Colonic mucosa (tissue), 4 donors: ENCODE measurements around the gene PSENEN. TPM values are rescaled to one million over a fixed set of nuclear protein-coding genes. Genes with fewer than 3 reads are reported as not detected.
"Not testable (repeated sequence)": the region's sequence is repeated elsewhere in the genome, so short reads cannot be mapped to it uniquely, and the experiment has no call there.

Experiments used
- DNase-seq: peaks from one replicate; pipeline ENCODE4 v3.0.0-alpha.2; 2020
- H3K27ac ChIP-seq: fragments of 200-600 bp; one replicate; pipeline ENCODE4 v1.8.0; 2021
- H3K27me3 ChIP-seq: fragments of 200-600 bp; one replicate; pipeline ENCODE4 v1.8.0; 2021
- H3K36me3 ChIP-seq: fragments of 200-600 bp; one replicate; pipeline ENCODE4 v1.8.0; 2021
- H3K4me1 ChIP-seq: fragments of 200-600 bp; one replicate; pipeline ENCODE4 v1.8.0; 2021; ENCODE audit warnings: mild to moderate bottlenecking
- H3K4me3 ChIP-seq: fragments of 200-600 bp; one replicate; pipeline ENCODE4 v1.8.0; 2021
- H3K9ac ChIP-seq, 2 donors: one replicate each; pipeline ENCODE4 v1.7.0; 2013; ENCODE audit warnings: control low read depth in 2 of 2, low read depth in 2 of 2, low read length in 2 of 2
- H3K9me3 ChIP-seq: fragments of 200-600 bp; one replicate; pipeline ENCODE4 v1.8.0; 2021
- CTCF ChIP-seq: fragments of 200-600 bp; IDR thresholded peaks from one replicate; pipeline ENCODE4 v1.8.0; 2022; ENCODE audit warnings: antibody characterized with exemption, mild to moderate bottlenecking
- intact Hi-C: fragments of 100-400 bp; cut with DNase I; formaldehyde crosslinking; loops from one replicate; pipeline ENCODE4 v1.14.1; 2022
- total RNA-seq, 2 donors: library from RNA; stranded (reverse); fragmentation: NEBNext Ultra II Directional in 1 of 2; extraction: Animal tissue kit (Norgen Biotek cat#: 25700) in 1 of 2; gene quantifications; one replicate each; pipeline ENCODE4 v1.2.1, GENCODE V29; 2021
- donor health status: healthy.
- donor health status: DM: no; HTN: no; CAD: no.
- donor health status: DM: no; HTN: no; CAD: no.

PSENEN gene
- total RNA-seq, 2 donors from 2014 or later, result 73.8 to 87.4 TPM

- TF ChIP-seq CTCF, result no peak
- Histone ChIP-seq H3K27me3 (no peaks in the 10 kb centered on the region), H3K36me3 (no peaks in the 10 kb centered on the region), H3K27ac (no peak overlapping the region), H3K4me3 (no peak overlapping the region), H3K4me1 (no peaks in the 10 kb centered on the region), H3K9me3 (no peaks in the 10 kb centered on the region), H3K9ac (no peak overlapping the region)
- intact Hi-C loops, result no loop called here
- no peak for DNase-seq
Measured at GRCh38 chr19:35764432-35765315, 19.2 kb downstream of the PSENEN start.

GRCh38 chr19:35766571-35767104 lies 21.2 kb downstream of the PSENEN start:
- intact Hi-C loops, result no loop called here
- no peak for DNase-seq
- H3K9ac ChIP-seq, result no peak overlapping the region

GRCh38 chr19:35767288-35768081 lies 22.0 kb downstream of the PSENEN start:
- no peaks in the 10 kb centered on the region for H3K27me3 ChIP-seq
- no peak for TF ChIP-seq CTCF
- no peak overlapping the region for H3K27ac ChIP-seq
- H3K4me1 ChIP-seq, result no peaks in the 10 kb centered on the region
- DNase-seq, result no peak
- H3K9ac ChIP-seq, result no peak overlapping the region
- H3K36me3 ChIP-seq, result no peaks in the 10 kb centered on the region
- H3K9me3 ChIP-seq, result no peaks in the 10 kb centered on the region
- intact Hi-C loops, result no loop called here
- no peak overlapping the region for H3K4me3 ChIP-seq

More at GRCh38 chr19:35766571-35767104, 21.2 kb downstream of the PSENEN start:
- Histone ChIP-seq H3K27ac (no peak overlapping the region), H3K9me3 (no peaks in the 10 kb centered on the region), H3K27me3 (no peaks in the 10 kb centered on the region), H3K4me1 (no peaks in the 10 kb centered on the region), H3K36me3 (no peaks in the 10 kb centered on the region), H3K4me3 (no peak overlapping the region)
- TF ChIP-seq CTCF, result no peak

GRCh38 chr19:35768082-35768421 lies 22.6 kb downstream of the PSENEN start:
- H3K27me3 ChIP-seq, result no peaks in the 10 kb centered on the region
- H3K4me3 ChIP-seq, result no peak overlapping the region
- intact Hi-C loops, result no loop called here
- no peak for TF ChIP-seq CTCF
- H3K4me1 ChIP-seq, result no peaks in the 10 kb centered on the region
- no peak for DNase-seq
- H3K27ac ChIP-seq, result no peak overlapping the region
- no peaks in the 10 kb centered on the region for H3K9me3 ChIP-seq
- no peaks in the 10 kb centered on the region for H3K36me3 ChIP-seq
- no peak overlapping the region for H3K9ac ChIP-seq

- intact Hi-C loops, H3K36me3 ChIP-seq, H3K4me3 ChIP-seq, H3K27me3 ChIP-seq, DNase-seq, H3K9me3 ChIP-seq, H3K9ac ChIP-seq, H3K4me1 ChIP-seq, H3K27ac ChIP-seq: not testable (repeated sequence)
Measured at GRCh38 chr19:35772362-35772761, 26.9 kb downstream of the PSENEN start.
